ENCODE results near the gene BLOC1S2. TPM values are rescaled to one million over a fixed set of nuclear protein-coding genes. Genes with fewer than 3 reads are reported as not detected.
"Not testable (repeated sequence)": the region's sequence is repeated elsewhere in the genome, so short reads cannot be mapped to it uniquely, and the experiment has no call there.

The BLOC1S2 gene
- total RNA-seq, 1 donor from 2014 or later, result 28.2 TPM

DNA sequence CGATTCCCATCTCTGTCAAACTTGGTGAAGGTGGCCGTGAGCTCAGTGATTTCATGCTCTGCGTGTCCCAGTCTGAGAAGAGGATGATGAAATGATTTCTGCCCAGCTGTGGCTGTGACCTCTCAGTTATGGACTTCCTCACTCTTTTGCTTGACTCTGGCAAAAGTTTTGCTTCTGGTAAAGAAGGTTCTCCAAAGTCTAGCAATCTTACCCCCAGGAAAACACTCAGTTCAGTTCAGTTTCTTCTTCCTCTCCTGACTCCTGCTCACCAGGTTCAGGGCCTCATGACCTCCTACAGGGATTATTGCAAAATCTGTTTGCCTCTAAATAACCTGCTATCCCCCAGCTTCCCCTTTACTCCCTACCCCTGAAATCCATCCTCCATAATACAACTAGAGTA, 4.9 kb upstream of the BLOC1S2 start:
- DNase-seq (ENCODE audit: low read depth in 2 of 2), result no peak

DNA sequence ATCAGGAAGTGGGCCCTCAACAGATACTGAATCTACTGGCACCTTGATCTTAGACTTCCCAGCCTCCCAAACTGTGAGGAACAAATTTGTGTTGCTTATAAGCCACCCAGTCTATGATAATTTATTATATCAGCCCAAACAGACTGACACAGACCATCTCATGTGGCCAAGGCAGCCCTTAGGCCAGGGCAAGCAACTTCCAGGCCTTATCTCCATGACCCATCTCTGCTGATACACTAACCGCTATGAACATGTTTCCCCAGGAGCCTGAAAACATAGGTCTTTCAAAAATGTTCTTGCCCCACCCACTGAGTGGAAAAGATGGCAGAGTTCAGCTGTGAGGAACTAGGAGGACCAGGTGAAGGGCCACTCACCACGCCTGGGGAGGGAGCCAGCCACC, 3.2 kb upstream of the BLOC1S2 start:
- DNase-seq (ENCODE audit: low read depth in 2 of 2), result no peak

DNA sequence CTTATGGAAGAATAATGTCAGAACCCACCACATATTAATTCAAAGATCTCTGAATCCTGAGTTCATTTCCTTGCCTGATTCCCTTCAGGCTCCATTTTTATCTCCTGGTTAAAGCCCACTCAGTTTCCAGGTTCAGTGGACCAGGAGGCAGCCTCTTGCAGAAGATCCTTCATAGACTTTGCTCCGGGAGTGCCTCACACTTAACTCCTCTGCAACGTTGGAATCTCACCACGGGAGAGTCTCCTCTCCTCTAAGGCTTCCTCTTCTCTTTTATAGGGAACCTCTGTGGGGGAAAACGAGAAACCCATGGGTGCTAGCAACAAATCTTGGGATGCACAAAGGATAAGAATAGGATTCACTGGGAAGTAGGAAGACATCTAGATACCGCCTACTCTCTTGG, 1.7 kb upstream of the BLOC1S2 start:
- no peak for DNase-seq (ENCODE audit: low read depth in 2 of 2)

DNA sequence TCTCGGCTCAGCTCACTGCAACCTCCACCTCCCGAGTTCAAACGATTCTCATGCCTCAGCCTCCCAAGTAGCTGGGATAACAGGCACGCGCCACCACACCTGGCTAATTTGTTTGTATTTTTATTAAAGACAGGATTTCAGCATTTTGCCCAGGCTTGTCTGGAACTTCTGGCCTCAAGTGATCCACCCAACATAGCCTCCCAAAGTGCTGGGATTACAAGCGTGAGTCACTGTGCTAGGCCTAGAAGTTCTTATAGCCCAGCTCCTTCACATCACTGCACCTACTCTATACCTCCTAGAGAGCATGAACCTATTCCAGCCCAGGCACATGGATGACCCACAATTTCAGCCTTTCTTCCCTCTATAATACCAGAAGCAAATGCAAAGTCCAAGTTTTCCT, 1.3 kb upstream of the BLOC1S2 start:
- no peak for DNase-seq (ENCODE audit: low read depth in 2 of 2)

DNA sequence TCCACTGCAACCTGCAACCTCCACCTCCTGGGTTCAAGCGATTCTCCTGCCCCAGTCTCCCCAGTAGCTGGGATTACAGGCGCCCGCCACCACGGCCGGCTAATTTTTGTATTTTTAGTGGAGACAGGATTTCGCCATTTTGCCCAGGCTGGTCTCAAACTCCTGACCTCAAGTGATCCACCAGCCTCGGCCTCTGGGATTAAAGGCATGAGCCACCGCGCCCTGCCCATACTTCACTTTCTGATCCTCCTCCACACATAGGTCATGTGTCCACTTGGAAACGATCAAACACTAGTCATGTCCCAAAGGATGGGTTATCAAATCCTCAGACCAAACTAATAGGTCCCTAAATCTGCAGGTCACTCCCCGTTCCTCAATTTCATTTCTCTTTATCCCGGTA, 1.2 kb downstream of the BLOC1S2 start:
- not testable (repeated sequence) for DNase-seq (ENCODE audit: low read depth in 2 of 2)

DNA sequence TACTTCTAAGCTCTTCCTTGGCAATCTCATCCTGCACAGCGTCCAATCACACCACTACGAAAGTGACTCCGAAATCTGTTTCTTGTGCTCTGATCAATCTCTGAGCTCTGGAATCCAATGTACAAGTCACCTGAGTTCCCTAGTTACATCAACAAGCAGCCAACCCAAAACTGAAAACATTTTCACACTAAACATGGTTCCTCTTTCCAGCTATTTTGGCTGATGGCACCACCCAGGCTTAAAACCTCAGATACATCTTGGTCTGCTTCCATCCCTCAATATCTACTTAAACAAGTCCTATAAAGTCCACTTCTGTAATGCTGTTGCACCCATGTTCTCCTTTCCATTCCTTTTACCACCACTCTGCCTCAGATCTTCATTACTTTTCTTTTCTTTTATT, 3.6 kb downstream of the BLOC1S2 start:
- DNase-seq (ENCODE audit: low read depth in 2 of 2), result no peak

DNA sequence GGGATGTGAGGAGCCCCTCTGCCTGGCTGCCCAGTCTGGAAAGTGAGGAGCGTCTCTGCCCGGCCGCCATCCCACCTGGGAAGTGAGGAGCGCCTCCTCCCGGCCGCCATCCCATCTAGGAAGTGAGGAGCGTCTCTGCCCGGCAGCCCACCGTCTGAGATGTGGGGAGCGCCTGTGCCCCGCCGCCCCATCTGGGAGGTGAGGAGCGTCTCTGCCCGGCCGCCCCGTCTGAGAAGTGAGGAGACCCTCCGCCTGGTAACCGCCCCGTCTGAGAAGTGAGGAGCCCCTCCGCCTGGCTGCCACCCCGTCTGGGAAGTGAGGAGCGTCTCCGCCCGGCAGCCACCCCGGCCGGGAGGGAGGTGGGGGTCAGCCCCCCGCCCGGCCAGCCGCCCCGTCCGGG, 9.5 kb downstream of the BLOC1S2 start:
- DNase-seq (ENCODE audit: low read depth in 2 of 2), result not testable (repeated sequence)

DNA sequence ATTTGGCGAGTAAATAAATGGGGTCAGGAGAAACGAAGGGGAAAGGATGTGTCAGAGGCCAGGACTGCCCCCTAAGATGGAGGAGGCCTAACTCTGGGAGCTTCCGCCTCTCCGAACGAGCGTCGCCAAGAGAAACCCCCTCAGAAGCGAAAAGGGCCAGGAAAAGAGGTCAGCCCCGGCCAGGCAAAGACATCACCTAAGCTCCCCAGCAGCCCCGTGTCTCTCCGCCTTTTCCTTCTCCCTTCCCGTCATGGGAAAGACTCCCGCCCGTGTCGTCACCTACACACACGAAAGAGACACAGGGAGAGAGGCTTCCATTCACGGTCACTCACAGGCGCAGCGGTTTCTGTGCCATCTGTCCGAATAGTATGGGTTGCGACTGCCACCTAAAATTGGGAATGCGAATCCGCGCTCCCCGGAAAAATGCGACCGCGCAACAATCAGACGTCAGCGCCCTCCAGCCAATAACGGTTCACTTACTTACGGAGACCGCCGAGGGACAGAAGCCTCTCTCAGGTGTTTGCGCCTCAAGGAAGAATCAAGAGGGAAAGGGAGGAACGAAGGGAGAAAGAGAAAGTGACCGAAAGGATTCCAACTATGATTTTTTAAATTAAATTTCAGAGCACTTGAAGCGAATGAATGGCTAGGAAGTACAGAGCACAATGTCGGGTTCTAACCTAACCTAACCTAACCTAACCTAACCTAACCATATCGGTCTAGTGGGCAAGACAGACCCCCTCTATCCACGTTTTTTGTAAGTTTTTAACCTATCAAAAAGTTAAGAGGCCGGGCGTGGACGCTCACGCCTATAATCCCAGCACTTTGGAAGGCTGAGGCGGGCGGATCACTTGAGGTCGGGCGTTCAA, 19.0 kb downstream of the BLOC1S2 start, which contains the start of gene CWF19L1:
Gene CWF19L1, minus strand, starts transcription at position 400 of the 866 bp plus-strand sequence. Its CDS starts 45 bp downstream, at position 355.
- DNase-seq (ENCODE audit: low read depth in 2 of 2), result peak; percentile 90 to 93

DNA sequence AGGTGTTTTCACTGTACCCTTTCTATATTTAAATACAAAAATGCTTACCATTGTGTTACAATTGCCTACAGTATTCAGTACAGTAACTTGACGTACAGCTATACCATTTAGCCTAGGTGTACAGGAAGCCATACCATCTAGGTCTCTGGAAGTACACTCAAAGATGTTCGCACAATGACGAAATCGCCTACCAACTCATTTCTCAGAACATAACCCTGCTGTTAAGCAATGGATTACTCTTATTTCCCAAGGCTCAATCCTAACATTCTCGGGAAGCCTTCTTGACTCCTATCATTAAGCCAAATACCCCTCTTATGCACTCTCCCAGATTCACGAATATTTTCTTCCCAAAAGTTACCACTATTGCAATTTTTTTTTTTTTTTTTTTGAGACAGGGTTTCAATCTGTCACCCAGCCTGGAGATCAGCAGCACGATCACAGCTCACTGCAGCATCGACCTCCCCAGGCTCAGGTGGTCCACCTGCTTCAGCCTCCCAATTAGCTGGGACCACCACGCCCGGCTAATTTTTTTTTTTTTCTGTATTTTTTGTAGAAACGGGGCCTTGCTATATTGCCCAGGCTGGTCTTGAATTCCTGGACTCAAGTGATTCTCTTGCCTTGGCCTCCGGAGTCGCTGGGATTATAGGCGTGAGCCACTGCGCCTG, 20.5 kb downstream of the BLOC1S2 start:
- no peak for DNase-seq (ENCODE audit: low read depth in 2 of 2)

DNA sequence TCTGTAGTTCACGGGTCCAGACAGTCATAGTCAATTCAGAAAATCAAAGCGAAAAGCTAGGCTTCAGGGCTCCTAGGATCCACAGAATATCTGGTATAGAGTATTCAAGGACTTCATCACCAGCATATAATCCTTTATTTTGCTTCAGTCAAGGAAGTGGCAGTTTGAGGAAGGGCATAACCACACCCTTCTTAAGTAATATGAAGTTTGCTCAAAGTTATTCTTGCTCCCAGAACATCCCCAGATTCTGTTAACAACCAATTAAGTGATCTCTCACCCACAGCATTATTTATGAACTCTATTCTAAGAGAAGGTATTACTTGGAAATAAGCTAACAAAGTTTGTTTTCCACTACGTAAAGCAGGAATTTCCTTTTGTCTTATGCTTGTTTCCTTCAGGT, 32.3 kb downstream of the BLOC1S2 start:
- no peak for DNase-seq (ENCODE audit: low read depth in 2 of 2)

DNA sequence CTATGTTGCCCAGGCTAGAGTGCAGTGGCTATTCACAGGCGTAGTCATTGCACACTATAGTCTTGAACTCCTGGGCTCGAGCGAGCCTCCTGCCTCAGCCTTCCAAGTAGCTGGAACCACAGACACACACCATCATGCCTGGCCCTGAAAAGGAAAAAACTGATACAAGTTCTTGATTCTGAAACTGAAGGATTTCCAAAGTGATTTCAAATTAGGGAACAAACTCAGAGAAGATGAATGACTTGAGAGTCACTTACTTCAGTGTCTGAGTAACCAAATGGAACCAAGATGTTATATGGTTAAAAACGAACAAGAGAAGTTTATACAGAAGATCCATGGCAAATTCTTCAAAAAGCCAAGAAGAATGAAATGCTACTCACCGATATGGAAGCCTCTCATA, 33.4 kb downstream of the BLOC1S2 start:
- no peak for DNase-seq (ENCODE audit: low read depth in 2 of 2)

DNA sequence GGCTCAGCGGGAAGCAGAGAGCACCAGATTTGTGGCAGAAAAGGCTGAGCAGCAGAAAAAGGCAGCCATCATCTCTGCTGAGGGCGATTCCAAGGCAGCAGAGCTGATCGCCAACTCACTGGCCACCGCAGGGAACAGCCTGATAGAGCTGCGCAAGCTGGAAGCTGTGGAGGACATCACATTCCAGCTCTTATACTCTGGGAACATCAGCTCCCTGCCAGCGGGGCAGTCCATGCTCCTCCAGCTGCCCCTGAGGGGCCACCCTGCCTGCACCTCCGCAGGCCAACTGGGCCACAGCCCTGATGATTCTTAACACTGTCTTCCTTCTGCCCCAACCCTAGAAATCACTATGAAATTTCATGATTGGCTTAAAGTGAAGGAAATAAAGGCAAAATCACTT, 37.7 kb downstream of the BLOC1S2 start:
- no peak for DNase-seq (ENCODE audit: low read depth in 2 of 2)

DNA sequence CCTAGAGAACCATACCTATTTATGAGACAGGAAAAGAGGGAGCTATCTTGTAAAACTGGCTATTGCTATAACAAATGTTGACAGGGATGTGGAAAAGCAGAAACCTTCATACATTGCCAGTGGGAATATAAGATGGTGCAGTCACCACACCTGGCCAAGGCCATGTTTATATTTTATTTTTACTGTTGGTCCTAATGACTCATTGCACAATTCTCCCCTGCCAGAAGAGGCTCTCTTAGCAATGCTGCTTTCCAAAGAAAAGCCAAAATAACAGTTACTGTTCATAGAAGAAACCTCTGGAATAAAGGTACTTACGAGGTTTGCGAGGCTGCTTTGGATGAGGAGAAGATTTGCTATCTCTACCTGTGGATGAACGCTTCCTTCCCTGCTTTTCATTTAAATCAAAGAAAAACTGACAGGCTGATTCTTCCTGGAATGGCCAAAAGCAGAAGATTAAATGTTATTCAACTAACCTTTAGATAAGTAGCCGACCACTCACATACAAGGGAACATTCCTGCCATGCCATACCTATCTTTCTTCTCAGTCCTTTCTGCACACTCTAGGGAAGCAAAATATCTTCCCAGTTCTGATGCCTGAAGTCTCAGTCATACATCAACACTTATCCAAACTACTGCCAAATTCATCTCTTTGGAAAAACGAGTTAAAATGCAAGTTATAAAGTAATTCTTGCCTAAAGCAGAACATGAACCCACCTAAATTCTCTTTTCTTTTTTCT, 40.8 kb downstream of the BLOC1S2 start:
- no peak for DNase-seq (ENCODE audit: low read depth in 2 of 2)

DNA sequence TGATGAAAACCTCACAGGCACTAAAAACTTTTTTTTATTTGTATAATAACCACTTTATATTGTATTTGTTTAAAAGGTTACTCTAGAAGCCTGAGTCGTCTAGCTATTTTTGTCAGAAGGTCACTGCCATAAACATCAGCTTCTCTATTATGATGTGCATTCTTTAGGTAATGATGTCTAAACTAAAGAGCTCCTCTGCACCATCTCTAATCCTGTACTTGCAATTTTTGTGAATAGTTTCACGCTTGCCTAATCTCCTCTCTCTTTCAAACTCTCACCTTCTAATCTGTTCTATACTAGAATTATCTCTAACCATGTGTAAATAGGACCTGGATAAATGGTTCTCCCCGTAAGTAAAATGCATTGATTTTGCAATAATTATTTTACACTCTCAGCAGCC, 46.6 kb downstream of the BLOC1S2 start:
- DNase-seq (ENCODE audit: low read depth in 2 of 2), result no peak

DNA sequence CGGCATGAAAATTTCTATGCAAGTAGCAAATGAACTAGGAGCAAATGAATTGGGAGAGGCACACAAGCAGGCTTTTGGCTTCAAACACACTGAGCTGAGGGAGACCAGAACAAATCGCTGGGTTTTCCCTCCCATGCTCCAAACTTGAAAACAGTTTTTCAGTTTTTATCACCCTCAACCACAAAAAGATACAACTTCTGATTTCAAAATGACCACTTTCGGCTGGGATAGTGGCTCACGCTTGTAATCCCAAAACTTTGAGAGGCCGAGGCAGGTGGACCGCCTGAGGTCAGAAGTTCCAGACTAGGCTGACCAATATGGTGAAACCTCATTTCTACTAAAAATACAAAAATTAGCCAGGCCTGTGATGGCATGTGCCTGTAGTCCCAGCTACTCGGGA, 48.1 kb downstream of the BLOC1S2 start:
- no peak for DNase-seq (ENCODE audit: low read depth in 2 of 2)

DNA sequence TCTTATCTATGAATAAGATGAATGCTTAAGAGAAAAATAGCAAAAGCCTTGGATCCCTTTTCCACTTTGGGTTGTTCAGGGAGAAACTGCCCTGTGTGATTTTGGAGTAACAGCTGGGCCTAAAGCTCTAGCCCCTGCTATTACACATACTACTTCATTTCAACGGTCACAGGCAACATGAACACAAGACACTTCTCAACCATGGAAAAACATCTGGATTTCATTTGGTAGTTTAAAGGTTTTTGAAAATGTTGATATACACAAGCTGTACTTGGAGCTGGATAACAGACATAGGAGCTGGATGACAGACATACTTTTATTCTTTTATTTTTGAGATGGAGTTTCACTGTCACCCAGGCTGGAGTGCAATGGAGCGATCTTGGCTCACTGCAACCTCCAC, 54.4 kb downstream of the BLOC1S2 start:
- DNase-seq (ENCODE audit: low read depth in 2 of 2), result no peak

DNA sequence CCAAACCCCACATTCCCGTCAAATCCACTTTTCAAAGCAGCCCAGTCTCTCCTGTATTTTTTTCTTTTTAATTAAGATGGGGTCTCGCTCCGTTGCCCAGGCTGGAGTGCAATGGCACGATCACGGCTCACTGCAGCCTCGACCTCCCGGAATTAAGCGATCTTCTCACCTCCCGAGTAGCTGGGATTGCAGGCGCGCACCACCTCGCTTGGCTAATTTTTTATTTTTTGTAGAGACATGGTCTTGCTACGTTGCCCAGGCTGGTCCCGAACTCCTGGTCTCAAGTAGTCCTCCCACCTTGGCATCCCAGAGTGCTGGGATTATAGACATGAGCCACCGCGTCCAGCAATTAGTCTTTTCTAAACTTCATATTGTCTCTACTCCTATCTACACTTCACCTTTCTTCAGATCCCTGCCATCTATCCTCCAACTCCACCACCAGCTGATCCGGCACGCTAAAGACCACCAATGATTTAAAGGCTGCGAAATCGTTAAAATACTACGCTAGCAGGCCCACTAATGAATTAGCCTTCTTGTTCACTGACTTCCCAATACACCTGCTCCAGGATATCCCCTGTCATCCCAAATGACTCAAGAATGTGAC, 56.6 kb downstream of the BLOC1S2 start:
- no peak for DNase-seq (ENCODE audit: low read depth in 2 of 2)

DNA sequence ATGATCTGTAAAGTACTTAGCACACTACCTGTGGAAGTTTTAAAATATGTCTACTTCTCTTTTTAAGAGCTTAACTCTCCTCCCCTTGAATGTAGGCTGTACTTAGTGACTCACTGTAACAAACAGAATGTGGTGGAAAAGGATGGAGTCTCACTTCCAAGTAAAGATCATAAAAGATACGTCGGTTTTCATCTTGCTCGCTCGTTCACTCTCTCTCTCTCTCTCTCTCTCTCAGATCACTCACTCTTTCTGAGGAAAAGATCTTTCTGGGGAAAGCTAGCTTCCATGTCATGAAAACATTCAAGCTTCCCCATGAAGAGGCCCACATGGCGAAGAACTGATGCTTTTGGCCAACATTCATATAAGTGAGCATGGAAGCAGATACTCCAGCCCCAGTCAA, 62.6 kb downstream of the BLOC1S2 start:
- DNase-seq (ENCODE audit: low read depth in 2 of 2), result no peak

All from lung microvascular endothelial cell (primary cell).